ENCODE results near the gene KANSL1.

- no peak for TF ChIP-seq CTCF (IDR thresholded peaks at IDR 0.05)
- no peak for TF ChIP-seq POLR2A (IDR thresholded peaks at IDR 0.05)
Observed at GRCh38 chr17:46181940-46182339, 11.3 kb downstream of the KANSL1 start.
